GM19452 (cell line): ENCODE results near the gene KCTD17.

Experiments used
- ATAC-seq: cut with Tn5 transposase; IDR thresholded peaks from one replicate; pipeline ENCODE4 v1.9.1; 2021; ENCODE audit not compliant: unreplicated experiment

KCTD17 gene

GRCh38 chr22:37020192-37020479, 31.4 kb upstream of the KCTD17 start:
- no peak for ATAC-seq

- ATAC-seq, result no peak
These were observed 30.5 kb upstream of the KCTD17 start for GRCh38 chr22:37021041-37021440.

DNA sequence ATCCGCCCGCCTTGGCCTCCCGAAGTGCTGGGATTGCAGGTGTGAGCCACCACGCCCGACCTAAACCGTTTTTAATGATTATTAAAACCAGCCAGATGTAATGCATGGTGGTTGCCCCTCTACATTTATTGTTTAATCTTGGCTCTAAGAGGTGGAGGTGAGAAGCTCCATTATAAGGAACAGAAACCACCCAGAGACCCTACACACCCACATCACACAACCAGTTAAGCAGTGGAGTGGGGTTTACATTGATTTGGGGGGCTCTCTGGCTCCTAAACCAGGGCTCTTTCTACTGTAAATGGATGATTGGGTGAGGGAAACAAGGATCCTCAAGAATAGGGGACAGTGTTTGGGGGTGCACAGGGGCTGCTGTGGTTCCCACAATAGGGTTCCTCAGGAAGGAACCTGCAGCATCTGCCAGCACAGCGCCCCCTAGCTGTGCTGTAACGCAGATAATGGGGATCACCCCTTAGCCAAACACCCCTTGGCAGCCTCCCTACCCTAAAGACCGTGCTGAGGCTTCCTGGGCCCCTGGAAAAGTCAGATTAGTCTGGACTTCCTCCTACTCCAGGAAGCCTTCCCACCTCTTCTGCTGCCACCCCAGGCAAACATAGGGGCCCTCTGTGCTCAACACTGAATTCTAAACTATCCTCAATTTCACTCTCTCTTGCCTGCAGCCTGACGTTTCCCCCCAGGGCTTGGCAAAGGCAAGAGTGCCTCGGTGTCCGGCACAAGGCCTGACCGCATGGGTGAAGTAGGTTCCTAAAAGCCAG, 29.6 kb upstream of the KCTD17 start:
- no peak for ATAC-seq

DNA sequence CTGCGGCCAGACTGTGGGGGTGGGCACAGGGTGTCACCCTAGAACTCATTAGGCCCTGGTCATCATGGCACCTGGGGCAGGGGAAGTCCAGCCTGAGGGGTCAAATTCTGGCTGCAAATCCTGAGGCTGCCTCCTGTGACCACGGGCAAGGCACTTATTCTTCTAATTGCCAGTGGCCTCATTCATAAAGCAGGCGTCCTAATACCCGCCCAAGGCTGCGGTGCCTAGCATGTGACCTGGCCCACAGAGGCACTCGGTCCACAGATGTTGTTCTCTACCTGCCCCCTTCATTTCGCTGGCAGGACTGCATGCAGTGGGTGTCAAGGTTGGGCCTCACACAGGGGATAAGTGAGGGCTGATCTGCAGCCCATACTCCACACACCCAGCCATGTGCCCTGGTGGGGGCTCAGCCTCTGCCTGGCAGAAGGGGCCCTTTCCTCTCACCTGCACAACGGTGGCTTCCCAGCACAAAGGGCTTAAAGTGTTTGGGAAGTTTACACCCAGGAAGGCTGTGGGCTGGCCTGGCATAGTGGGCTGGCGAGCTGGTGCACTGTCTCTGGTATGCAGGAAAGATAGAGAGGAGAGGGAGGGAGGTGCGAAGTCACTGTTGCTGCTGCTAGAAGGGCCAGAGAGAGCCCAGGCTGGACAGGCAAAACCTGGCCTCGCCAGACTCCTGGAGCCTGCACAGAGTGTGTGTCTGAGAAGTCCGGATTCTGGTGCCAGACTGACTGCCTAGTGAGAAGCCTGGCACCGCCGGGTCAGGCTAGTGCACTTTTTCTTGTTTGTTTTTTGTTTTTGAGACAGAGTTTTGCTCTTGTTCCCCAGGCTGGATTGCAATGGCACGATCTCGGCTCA, 28.8 kb upstream of the KCTD17 start:
- no peak for ATAC-seq

GRCh38 chr22:37023743-37024338, 27.7 kb upstream of the KCTD17 start:
- ATAC-seq, result no peak

GRCh38 chr22:37024339-37025157, 27.0 kb upstream of the KCTD17 start:
- no peak for ATAC-seq

GRCh38 chr22:37025500-37026070, 26.0 kb upstream of the KCTD17 start:
- ATAC-seq, result no peak

- no peak for ATAC-seq
These were observed 25.2 kb upstream of the KCTD17 start for GRCh38 chr22:37026325-37026724.

DNA sequence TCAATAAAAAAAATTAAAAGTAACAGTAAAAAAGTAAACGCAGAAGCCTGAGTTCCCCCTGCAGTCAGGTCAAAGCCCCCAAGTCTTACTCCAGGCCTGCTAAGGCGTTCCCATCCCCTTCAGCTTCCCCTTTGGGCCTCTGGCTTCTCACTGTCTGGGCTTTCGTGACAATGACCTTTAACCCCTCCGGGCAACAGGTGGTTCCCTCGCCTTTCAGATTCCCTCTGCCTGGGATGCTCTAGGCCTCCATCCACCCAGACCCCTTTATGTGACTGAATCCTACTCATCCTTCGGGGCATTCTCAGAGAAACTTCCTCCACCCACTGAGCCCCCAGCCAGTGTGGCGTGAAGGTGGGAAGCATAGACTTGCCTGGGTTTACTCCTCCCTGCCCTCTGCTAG, 24.0 kb upstream of the KCTD17 start:
- no peak for ATAC-seq

DNA sequence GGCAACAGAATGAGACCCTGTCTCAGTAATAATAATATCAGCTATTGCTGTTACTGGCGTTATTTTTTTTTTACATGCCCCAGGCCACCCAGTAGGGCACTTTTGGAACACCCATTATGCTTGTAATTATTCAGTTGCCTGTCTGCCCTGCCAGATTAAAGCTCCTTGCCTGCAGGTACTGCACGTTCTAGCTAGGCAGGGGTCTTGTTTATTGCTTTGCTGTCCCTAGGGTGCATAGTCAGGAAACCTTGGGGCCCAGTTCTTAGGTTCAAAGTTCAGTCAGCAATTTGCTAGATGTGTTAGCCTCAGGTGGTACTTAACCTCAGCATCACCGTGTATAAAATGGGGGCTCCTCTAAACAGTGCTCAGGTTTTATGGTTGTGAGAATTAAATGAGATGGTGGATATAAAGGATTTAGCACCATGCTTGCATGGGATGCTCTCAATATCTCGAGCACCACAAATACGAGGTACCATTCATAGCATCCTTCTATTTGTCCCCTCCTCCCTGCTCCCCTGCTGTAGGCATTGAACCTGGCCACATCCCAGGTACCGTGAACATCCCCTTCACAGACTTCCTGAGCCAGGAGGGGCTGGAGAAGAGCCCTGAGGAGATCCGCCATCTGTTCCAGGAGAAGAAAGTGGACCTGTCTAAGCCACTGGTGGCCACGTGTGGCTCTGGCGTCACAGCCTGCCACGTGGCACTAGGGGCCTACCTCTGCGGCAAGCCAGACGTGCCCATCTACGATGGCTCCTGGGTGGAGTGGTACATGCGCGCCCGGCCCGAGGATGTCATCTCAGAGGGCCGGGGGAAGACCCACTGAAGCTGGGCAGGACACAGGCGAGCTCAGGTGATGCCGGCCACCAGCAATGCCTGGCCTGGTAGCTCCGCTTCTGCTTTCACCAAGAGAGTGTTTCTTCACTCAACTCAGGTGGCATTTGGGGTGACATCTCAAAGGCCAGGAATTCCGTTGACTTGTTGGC, 22.6 kb upstream of the KCTD17 start:
- ATAC-seq, result no peak

- ATAC-seq, result no peak
These were observed 20.8 kb upstream of the KCTD17 start for GRCh38 chr22:37030560-37031281.

DNA sequence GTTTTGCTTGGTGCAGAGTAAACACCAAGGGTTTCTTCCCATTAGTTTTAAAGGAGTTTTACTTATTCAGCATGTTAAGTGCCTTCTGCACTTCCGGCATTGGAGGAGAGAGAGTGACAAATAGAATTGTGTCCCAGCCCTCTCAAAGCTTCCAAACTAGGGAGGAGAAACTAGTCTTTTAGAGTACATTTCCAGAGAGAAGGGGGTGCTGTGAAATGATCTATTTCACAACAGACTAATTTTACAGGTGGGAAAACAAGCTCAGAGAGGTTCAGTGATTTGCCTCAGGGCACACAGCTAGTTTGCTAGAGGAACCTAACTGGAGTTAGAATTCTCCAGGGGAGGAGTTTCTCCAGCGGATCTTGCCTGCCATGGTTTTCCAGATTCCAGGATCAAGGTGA, 19.4 kb upstream of the KCTD17 start:
- no peak for ATAC-seq

DNA sequence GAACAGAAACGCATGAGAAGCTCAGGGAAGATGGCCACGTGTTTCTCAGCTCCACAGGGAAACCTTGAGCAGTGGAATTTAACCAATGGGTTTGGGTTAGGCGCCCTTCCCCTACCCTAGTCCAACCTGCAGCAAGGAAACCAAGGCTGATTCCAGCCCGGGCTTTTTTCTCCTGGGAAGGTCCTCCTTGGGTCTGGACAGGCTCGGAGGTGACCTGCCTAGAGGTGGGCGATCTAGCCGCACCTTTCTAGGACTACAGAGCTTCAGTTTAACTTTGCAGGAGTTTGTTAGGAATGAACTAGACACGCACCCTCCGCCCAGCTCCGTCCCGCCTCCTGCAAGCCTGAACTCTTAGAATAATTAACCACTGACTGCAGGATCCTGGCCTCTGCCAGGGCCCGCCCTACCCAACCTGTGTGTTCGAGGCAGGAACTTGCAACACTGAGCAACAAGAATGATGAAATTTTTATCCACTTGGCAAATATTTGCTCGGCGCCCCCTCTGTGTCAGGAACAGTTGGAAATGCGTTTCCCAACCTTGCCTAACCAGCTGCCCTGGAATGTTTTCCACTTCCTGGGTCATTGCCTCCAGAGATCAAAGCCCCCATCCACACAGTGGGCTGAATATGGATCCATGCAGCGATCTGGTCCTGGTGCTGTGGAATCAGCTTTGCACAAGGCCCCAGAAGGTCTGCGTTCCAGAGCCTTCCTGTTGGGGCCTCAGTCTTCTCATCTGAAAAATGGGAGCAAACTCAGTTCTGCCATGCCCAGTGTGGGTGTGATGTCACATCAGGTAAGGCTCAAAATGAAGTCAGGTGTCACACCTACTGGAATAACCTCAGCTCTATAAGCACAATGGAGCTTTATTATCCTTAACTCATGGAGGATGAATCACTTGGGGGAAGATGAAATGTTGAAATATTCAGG, 18.7 kb upstream of the KCTD17 start:
- no peak for ATAC-seq

GRCh38 chr22:37033605-37034430, 17.7 kb upstream of the KCTD17 start:
- ATAC-seq, result no peak

DNA sequence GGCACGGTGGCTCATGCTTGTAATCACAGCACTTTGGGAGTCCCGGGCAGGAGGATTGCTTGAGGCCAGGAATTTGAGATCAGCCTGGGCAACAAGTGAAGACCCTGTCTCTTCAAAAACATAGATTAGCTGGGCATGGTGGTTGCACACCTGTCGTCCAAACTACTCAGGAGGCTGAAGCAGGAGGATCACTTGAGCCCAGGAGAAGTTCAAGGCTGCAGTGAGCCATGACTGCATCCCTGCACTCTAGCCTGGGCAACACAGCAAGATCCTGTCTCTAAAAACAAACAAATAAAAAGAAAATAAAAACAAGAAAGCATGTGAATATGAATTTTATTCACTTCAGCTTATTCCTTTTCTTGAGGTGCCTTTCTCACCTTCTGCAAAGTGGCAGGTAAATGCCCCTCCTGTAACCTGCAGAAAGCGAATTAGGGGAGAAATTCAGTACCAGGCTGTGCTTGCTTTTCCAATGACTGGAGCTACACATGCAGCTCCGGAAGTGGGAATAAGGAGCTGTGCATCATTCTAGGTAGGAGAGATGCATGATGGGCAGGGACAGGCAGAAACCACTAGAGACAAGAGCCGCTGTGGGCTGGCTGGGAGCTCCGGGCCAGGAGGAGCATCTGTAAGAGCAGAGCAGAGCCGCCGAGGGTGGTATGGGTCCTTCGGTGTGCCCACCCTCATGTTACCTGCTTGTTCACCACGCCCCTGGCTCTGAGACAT, 14.7 kb upstream of the KCTD17 start:
- ATAC-seq, result no peak

- no peak for ATAC-seq
These were observed 13.9 kb upstream of the KCTD17 start for GRCh38 chr22:37037669-37038068.
